HG03575 (cell line): ENCODE data around the gene OSCP1.
A peak's percentile ranks its signal among the peaks of the same experiment; 100 is the strongest.
"Not testable (repeated sequence)": the region's sequence is repeated elsewhere in the genome, so short reads cannot be mapped to it uniquely, and the experiment has no call there.

ENCODE experiments used
- ATAC-seq: cut with Tn5 transposase; IDR thresholded peaks from one replicate; pipeline ENCODE4 v1.9.1; 2021; ENCODE audit not compliant: unreplicated experiment, insufficient number of reproducible peaks, low FRiP score; ENCODE audit errors: extremely low read depth

Gene OSCP1, protein sequence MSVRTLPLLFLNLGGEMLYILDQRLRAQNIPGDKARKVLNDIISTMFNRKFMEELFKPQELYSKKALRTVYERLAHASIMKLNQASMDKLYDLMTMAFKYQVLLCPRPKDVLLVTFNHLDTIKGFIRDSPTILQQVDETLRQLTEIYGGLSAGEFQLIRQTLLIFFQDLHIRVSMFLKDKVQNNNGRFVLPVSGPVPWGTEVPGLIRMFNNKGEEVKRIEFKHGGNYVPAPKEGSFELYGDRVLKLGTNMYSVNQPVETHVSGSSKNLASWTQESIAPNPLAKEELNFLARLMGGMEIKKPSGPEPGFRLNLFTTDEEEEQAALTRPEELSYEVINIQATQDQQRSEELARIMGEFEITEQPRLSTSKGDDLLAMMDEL

GRCh38 chr1:36450270-36450918, at the start of gene OSCP1:
OSCP1 (minus strand) TSS chr1:36450451; CDS start chr1:36450369, 82 bp downstream.
- ATAC-seq: peak; percentile 70

- no peak for ATAC-seq
Measured at GRCh38 chr1:36497207-36497606, 47.0 kb upstream of the OSCP1 start.

DNA sequence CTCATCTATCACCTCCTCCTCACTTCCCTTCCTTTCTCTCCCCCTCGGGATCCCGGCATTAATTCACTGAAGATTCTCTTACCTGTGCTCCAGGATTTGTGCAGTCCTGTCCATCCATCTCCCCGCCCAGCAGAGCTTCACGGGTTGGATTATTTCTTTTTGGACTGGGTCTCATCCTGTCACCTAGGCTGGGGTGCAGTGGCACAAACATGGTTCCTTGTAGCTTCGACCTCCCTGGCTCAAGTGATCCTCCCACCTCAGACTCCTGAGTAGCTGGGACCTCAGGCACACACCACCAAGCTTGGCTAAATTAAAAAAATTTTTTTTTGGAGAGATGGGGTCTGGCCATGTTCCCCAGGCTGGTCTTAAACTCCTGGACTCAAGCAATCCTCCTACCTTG, 44.7 kb upstream of the OSCP1 start:
- no peak for ATAC-seq

- ATAC-seq: no peak
Measured at GRCh38 chr1:36493524-36493923, 43.3 kb upstream of the OSCP1 start.

- ATAC-seq: no peak
Measured at GRCh38 chr1:36492491-36492890, 42.2 kb upstream of the OSCP1 start.

DNA sequence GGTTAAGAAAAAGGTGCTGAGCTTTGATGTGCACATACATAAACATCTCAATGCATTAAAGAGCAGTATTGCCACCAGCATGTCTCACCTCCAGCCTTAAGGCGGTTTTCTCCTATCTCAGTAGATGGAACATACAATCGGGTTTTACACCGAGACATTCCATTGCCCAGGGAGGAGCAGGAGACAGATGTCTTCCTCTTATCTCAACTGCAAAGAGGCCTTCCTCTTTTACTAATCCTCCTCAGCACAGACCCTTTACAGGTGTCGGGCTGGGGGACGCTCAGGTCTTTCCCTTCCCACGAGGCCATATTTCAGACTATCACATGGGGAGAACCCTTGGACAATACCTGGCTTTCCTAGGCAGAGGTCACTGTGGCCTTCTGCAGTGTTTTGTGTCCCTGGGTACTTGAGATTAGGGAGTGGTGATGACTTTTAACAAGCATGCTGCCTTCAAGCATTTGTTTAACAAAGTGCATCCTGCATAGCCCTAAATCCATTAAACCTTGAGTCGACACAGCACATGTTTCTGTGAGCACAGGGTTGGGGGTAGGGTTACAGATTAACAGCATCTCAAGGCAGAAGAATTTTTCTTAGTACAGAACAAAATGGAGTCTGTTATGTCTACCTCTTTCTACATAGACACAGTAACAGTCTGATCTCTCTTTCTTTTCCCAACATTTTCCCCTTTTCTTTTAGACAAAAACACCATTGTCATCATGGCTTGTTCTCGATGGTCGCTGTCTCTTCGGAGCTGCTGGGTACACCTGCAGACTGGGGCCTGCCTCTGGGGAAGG, 39.2 kb upstream of the OSCP1 start:
- ATAC-seq: not testable (repeated sequence)

DNA sequence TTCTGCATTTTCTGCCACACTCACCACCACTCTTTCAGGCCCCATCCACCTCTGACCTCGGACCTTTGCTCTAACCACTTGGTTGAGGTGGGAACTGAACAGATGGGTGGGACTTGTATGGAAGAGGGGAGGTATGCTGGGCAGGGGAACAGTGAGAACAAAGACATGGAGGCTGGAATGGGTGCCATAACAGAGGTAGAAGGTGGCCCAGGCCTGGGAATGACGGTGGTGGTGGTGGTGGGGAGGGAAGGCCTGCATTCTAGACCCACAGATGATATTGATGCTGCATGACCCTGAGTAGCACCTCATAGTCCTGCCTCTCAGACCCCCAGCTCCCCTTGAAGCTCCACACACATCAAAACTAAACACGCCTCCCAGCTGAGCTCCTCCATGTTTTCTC, 37.7 kb upstream of the OSCP1 start:
- no peak for ATAC-seq

GRCh38 chr1:36487336-36487725, 37.1 kb upstream of the OSCP1 start:
- ATAC-seq: not testable (repeated sequence)

- ATAC-seq: no peak
Measured at GRCh38 chr1:36486439-36487335, 36.4 kb upstream of the OSCP1 start.

GRCh38 chr1:36486093-36486438, 35.8 kb upstream of the OSCP1 start:
- no peak for ATAC-seq

- no peak for ATAC-seq
Measured at GRCh38 chr1:36484099-36484498, 33.8 kb upstream of the OSCP1 start.

GRCh38 chr1:36482724-36483388, 32.6 kb upstream of the OSCP1 start, which contains the start of gene CSF3R:
CSF3R (minus strand) TSS chr1:36482913; CDS start chr1:36479496, 3,417 bp downstream.
- ATAC-seq: no peak

GRCh38 chr1:36481771-36482723, 31.8 kb upstream of the OSCP1 start:
- ATAC-seq: no peak

- ATAC-seq: no peak
Measured at GRCh38 chr1:36481091-36481490, 30.8 kb upstream of the OSCP1 start.

GRCh38 chr1:36480161-36480560, 29.9 kb upstream of the OSCP1 start:
- ATAC-seq: no peak

DNA sequence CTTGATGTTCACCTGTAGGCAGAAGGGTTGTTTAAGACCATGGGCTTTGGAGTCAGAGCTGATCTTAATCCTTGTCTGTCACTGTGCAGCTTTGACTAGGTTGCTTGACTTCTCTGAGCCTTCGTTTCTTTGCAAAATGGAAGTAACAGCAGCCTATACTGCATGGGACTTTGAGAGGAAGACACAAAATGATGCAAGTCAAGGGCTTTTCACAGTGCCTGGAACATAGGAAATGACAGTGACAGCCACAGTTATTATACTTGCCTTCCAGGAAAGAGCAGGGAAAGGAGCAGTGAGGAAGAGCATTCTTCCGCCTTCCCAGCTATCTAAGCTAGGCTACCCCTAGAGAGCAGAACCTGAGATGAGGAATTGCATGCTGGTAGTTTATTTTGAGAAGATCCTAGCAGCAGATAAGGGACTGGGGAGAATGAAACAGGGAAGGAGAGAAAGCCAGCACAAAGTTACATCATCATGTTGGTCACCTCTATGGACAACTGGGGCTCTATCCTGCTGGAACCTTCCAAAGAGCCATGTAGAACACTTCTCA, 29.3 kb upstream of the OSCP1 start:
- ATAC-seq: no peak

- ATAC-seq: not testable (repeated sequence)
Measured at GRCh38 chr1:36477615-36478014, 27.4 kb upstream of the OSCP1 start.
